22Rv1 (cell line): ENCODE results near the gene BCL2L13.
A peak's percentile ranks its signal among the peaks of the same experiment; 100 is the strongest.
"Not testable (repeated sequence)": the region's sequence is repeated elsewhere in the genome, so short reads cannot be mapped to it uniquely, and the experiment has no call there.

Source experiments
- H3K27ac ChIP-seq: fragments of 450-650 bp; 2 replicates; pipeline ENCODE4 v1.5.1; 2017
- ZFX ChIP-seq: fragments of 450-650 bp; IDR thresholded peaks from 2 replicates; pipeline ENCODE4 v1.6.1; 2017; ENCODE audit warnings: antibody characterized with exemption, borderline replicate concordance
- TF ChIP-seq, protein P1 (sequence below): fragments of 450-650 bp; IDR thresholded peaks from 2 replicates; pipeline ENCODE4 v1.5.1; 2017; ENCODE audit warnings: mild to moderate bottlenecking

BCL2L13 gene

GRCh38 chr22:17634696-17635095, 3.9 kb upstream of the BCL2L13 start:
- H3K27ac ChIP-seq = no peak overlapping the region
- TF ChIP-seq, protein P1, sequence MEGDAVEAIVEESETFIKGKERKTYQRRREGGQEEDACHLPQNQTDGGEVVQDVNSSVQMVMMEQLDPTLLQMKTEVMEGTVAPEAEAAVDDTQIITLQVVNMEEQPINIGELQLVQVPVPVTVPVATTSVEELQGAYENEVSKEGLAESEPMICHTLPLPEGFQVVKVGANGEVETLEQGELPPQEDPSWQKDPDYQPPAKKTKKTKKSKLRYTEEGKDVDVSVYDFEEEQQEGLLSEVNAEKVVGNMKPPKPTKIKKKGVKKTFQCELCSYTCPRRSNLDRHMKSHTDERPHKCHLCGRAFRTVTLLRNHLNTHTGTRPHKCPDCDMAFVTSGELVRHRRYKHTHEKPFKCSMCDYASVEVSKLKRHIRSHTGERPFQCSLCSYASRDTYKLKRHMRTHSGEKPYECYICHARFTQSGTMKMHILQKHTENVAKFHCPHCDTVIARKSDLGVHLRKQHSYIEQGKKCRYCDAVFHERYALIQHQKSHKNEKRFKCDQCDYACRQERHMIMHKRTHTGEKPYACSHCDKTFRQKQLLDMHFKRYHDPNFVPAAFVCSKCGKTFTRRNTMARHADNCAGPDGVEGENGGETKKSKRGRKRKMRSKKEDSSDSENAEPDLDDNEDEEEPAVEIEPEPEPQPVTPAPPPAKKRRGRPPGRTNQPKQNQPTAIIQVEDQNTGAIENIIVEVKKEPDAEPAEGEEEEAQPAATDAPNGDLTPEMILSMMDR = no peak
- TF ChIP-seq ZFX = no peak

GRCh38 chr22:17636850-17637249, 1.7 kb upstream of the BCL2L13 start:
- peak overlapping the region; percentile 96 for H3K27ac ChIP-seq

- TF ChIP-seq ZFX = no peak
- TF ChIP-seq, protein P1 = no peak
- peak overlapping the region; percentile 96 for H3K27ac ChIP-seq
Measured at GRCh38 chr22:17637490-17638181, 921 bp upstream of the BCL2L13 start.

- peak overlapping the region; percentile 96 for H3K27ac ChIP-seq
- TF ChIP-seq, protein P1 = no peak
- TF ChIP-seq ZFX = no peak
Measured at GRCh38 chr22:17638182-17638431, 450 bp upstream of the BCL2L13 start.

DNA sequence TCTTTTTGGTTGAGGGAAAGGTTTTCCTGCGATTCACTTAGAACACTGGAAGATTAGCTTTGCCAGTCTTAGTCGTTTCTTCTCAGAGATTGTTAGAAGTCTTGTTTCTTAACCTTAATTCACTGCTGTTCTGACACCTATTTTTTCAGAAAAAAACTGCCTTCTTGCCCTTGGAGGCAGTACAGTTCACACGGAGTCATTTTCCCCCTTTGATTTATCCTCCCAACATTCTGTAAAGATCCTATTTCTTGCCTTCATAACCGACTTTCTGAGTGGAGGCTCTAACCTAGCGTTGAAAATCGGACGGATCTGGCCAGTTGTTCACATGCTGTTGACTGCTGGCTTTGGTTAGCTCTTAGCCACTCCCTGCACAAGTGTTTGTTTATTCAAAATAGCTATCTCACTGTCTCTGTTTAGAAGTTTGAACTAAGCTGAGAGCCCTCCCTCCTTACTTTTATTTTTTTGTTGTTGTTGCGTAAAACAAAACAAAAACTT, 737 bp downstream of the BCL2L13 start:
- TF ChIP-seq, protein P1 = no peak
- TF ChIP-seq ZFX = no peak
- peak overlapping the region; percentile 96 for H3K27ac ChIP-seq

DNA sequence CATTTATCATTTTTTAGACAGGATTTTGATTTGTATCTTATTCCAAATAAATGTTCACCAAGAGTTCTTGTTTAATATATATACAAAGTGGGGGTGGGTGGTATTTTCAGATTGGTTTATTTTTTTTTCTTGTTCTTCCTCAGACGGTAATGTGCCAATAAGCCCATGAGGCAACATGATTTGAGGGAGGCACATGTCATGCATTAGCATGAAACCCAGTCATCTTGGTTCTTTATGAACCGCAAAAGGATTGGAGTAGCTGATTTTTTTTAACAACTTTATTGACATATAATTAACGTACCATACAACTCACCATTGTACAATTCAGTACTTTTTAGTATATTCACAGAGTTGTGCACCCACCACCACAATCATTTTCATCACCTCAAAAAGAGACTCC, 2.7 kb downstream of the BCL2L13 start:
- H3K27ac ChIP-seq = no peak overlapping the region
- no peak for TF ChIP-seq ZFX
- TF ChIP-seq, protein P1 = no peak

- H3K27ac ChIP-seq = not testable (repeated sequence)
Measured at GRCh38 chr22:17642357-17642756, 3.8 kb downstream of the BCL2L13 start.

GRCh38 chr22:17647452-17647851, 8.9 kb downstream of the BCL2L13 start:
- H3K27ac ChIP-seq = no peak overlapping the region

More at GRCh38 chr22:17647452-17647851, 8.9 kb downstream of the BCL2L13 start:
- no peak for TF ChIP-seq ZFX
- TF ChIP-seq, protein P1 = no peak
